ENCODE data around the gene RNF13. TPM values are rescaled to one million over a fixed set of nuclear protein-coding genes. Genes with fewer than 3 reads are reported as not detected.
A peak's percentile ranks its signal among the peaks of the same experiment; 100 is the strongest.

The RNF13 gene
- total and polyA plus RNA-seq, 2 of the 4 experiments (the other 2 are of a cell fraction) = 12.8 to 29.8 TPM

GRCh38 chr3:149858911-149859310 lies 45.9 kb downstream of the RNF13 start:
- H3K18ac ChIP-seq (ENCODE audit: low read depth, low read length) = no peak overlapping the region
- DNase-seq (no peak), ATAC-seq (ENCODE audit: low read depth) (peak; percentile 49)
- H2BK5ac ChIP-seq (ENCODE audit: low read depth, low read length, poor library complexity, severe bottlenecking) = no peak overlapping the region
- H3K4me1 ChIP-seq (ENCODE audit: control insufficient read depth, insufficient read depth, low read length) = no peaks in the 10 kb centered on the region
- no CpG with 5 or more reads among the region's 2 CpGs for WGBS, 2 experiments (ENCODE audit: extremely low coverage in 2 of 2, insufficient read length in 1 of 2)
- H3K4me3 ChIP-seq (ENCODE audit: insufficient read depth, low read depth, low read length) = no peak overlapping the region
- H4K91ac ChIP-seq (ENCODE audit: insufficient read depth, low read depth, low read length) = no peak overlapping the region
- H3K56ac ChIP-seq (ENCODE audit: extremely low read depth, insufficient read depth, low read length) = no peak overlapping the region
- H3K36me3 ChIP-seq (ENCODE audit: control insufficient read depth, insufficient read depth, low read length) = peaks cover 5% of the 10 kb centered on the region; the same call in 1 of the 2 replicates
- in situ Hi-C loops (cut with MboI; ENCODE audit: low sequenced_read_pairs) (no loop called here), intact Hi-C loops (cut with micrococcal nuclease) (loop anchor here (5.0 kb wide), 1 partner anchor 37 kb away; no protein-coding TSS in a partner anchor), dilution Hi-C loops (cut with HindIII; ENCODE audit: low sequenced_read_pairs, unreplicated experiment) (no loop called here)
- no peak overlapping the region for H2BK20ac ChIP-seq (ENCODE audit: low read depth, low read length)
- H4K5ac ChIP-seq (ENCODE audit: low read depth, low read length) = no peak overlapping the region
- no peaks in the 10 kb centered on the region for H3K9me1 ChIP-seq (ENCODE audit: insufficient read depth, low read length)
- no peak overlapping the region for H2AFZ ChIP-seq (replicated peaks; ENCODE audit: low read length, poor library complexity)
- ChIA-PET POLR2A (ENCODE audit: unreplicated experiment) (no interaction called here), CTCF (interaction anchor here (1.0 kb wide), 1 partner anchor 21 kb away, joined by 6 read pairs; no protein-coding TSS in a partner anchor)
- H3K9me3 ChIP-seq (ENCODE audit: control insufficient read depth, insufficient read depth, low read length) = no peaks in the 10 kb centered on the region
- H3K27me3 ChIP-seq (ENCODE audit: control insufficient read depth, insufficient read depth, low read length) = no peaks in the 10 kb centered on the region
- H3K23ac ChIP-seq (ENCODE audit: low read depth, low read length) = no peak overlapping the region
- no peak overlapping the region for H3K14ac ChIP-seq (replicated peaks; ENCODE audit: low read depth, low read length)
- no TSS peak for BruUV-seq (replicated peaks)
- H2AK5ac ChIP-seq (ENCODE audit: low read depth, low read length) = no peak overlapping the region
- no peak overlapping the region for H2AK9ac ChIP-seq (replicated peaks; ENCODE audit: low read depth, low read length, poor library complexity)
- no peak for TF ChIP-seq CTCF (conservative IDR thresholded peaks at IDR 0.05; ENCODE audit: low read depth, low read length)
- no peak for TF ChIP-seq FOS (IDR thresholded peaks at IDR 0.05; ENCODE audit: low read depth, low read length)
- TF ChIP-seq RAD21 (IDR thresholded peaks at IDR 0.05; ENCODE audit: low read length) = no peak
- TF ChIP-seq CHD1 (IDR thresholded peaks at IDR 0.05; ENCODE audit: low read depth, low read length) = no peak
- no peak for TF ChIP-seq NFE2L2 (IDR thresholded peaks at IDR 0.05; ENCODE audit: low read depth, low read length)
- TF ChIP-seq RFX5 (IDR thresholded peaks at IDR 0.05; ENCODE audit: low read depth, low read length) = no peak
- TF ChIP-seq MXI1 (IDR thresholded peaks at IDR 0.05; ENCODE audit: borderline replicate concordance, low read depth, low read length) = no peak
- no peak for TF ChIP-seq ELK1 (IDR thresholded peaks at IDR 0.05; ENCODE audit: borderline replicate concordance, low read depth, low read length)
- TF ChIP-seq RCOR1 (IDR thresholded peaks at IDR 0.05; ENCODE audit: insufficient replicate concordance, low read length) = no peak
- TF ChIP-seq SMC3 (IDR thresholded peaks at IDR 0.05; ENCODE audit: low read depth, low read length) = no peak
- no peak for TF ChIP-seq CEBPB (IDR thresholded peaks at IDR 0.05; ENCODE audit: low read depth, low read length)
- TF ChIP-seq MAZ (IDR thresholded peaks at IDR 0.05; ENCODE audit: borderline replicate concordance, low read depth, low read length) = no peak
- TF ChIP-seq POLR2A (IDR thresholded peaks at IDR 0.05; ENCODE audit: low read depth, low read length) = no peak
- no peaks in the 10 kb centered on the region for H4K20me1 ChIP-seq (ENCODE audit: insufficient read depth, low read length)
- H3K4ac ChIP-seq (ENCODE audit: low read depth, low read length) = no peak overlapping the region
- no peak overlapping the region for H3K9ac ChIP-seq (ENCODE audit: low read depth, low read length)
- H3K4me2 ChIP-seq (ENCODE audit: low read depth, low read length) = no peak overlapping the region
- no peak overlapping the region for H4K8ac ChIP-seq (ENCODE audit: low read depth in 2 of 2, low read length in 2 of 2)
- H3K27ac ChIP-seq (ENCODE audit: insufficient read depth, low read length) = no peak overlapping the region
- no peak overlapping the region for H2BK120ac ChIP-seq (ENCODE audit: low read depth, low read length)
- H2BK15ac ChIP-seq (ENCODE audit: low read depth, low read length) = no peak overlapping the region
- H3K79me1 ChIP-seq (ENCODE audit: low read depth in 1 of 2, low read length in 2 of 2) = peaks cover 0 to 4% of the 10 kb centered on the region in 2 experiments; a peak in 1 of 4 replicates

All from IMR-90 (cell line).